ENCODE results near the gene SUSD2.

- TF ChIP-seq ZFP30 (CRISPR knock-in tag; IDR thresholded peaks at IDR 0.05) (no peak), RARB (CRISPR knock-in tag; IDR thresholded peaks at IDR 0.05) (no peak), PATZ1 (CRISPR knock-in tag; IDR thresholded peaks at IDR 0.05; ENCODE audit: borderline replicate concordance) (no peak), TSHZ2 (CRISPR knock-in tag; IDR thresholded peaks at IDR 0.05) (no peak), SNAI2 (CRISPR knock-in tag; IDR thresholded peaks at IDR 0.05) (no peak), TOX (CRISPR knock-in tag; IDR thresholded peaks at IDR 0.05; ENCODE audit: borderline replicate concordance) (no peak), ZNF70 (CRISPR knock-in tag; IDR thresholded peaks at IDR 0.05) (no peak), PPARA (CRISPR knock-in tag; IDR thresholded peaks at IDR 0.05; ENCODE audit: borderline replicate concordance) (no peak), OSR1 (CRISPR knock-in tag; IDR thresholded peaks at IDR 0.05) (no peak), CSRNP3 (CRISPR knock-in tag; IDR thresholded peaks at IDR 0.05) (no peak), BACH2 (CRISPR knock-in tag; IDR thresholded peaks at IDR 0.05; ENCODE audit: borderline replicate concordance) (no peak), CREB5 (CRISPR knock-in tag; IDR thresholded peaks at IDR 0.05; ENCODE audit: low read depth) (no peak), TCF4 (CRISPR knock-in tag; IDR thresholded peaks at IDR 0.05; ENCODE audit: borderline replicate concordance) (no peak), ARNTL (CRISPR knock-in tag; IDR thresholded peaks at IDR 0.05; ENCODE audit: borderline replicate concordance, low read depth) (no peak)
Observed at GRCh38 chr22:24233235-24233634, 51.9 kb downstream of the SUSD2 start.

All from SK-N-SH treated with all-trans-retinoic acid at 6 μM for 48 hours (cell line).